IPS-15b (cell line): ENCODE measurements around the gene SSMEM1.

Source experiments
- H3K27me3 ChIP-seq: one replicate; pipeline ENCODE4 v1.6.1; 2013; ENCODE audit warnings: low read length; ENCODE audit not compliant: control insufficient read depth, insufficient read depth
- H3K36me3 ChIP-seq: one replicate; pipeline ENCODE4 v1.6.1; 2013; ENCODE audit warnings: low read length; ENCODE audit not compliant: control insufficient read depth, insufficient read depth
- H3K4me1 ChIP-seq: one replicate; pipeline ENCODE4 v1.6.1; 2013; ENCODE audit warnings: mild to moderate bottlenecking, low read length; ENCODE audit not compliant: control insufficient read depth, insufficient read depth
- H3K4me3 ChIP-seq: one replicate; pipeline ENCODE4 v1.5.1; 2013; ENCODE audit warnings: low read depth, low read length
- H3K9ac ChIP-seq: one replicate; pipeline ENCODE4 v1.6.1; 2013; ENCODE audit warnings: low read depth, mild to moderate bottlenecking, low read length
- H3K9me3 ChIP-seq: one replicate; pipeline ENCODE4 v1.6.1; 2013; ENCODE audit warnings: mild to moderate bottlenecking, low read length; ENCODE audit not compliant: control insufficient read depth, insufficient read depth

Gene SSMEM1

GRCh38 chr7:130258494-130259078, 50.9 kb downstream of the SSMEM1 start:
- Histone ChIP-seq H3K9ac (no peak overlapping the region), H3K27me3 (no peaks in the 10 kb centered on the region), H3K4me3 (no peak overlapping the region), H3K36me3 (no peaks in the 10 kb centered on the region), H3K9me3 (peaks cover 11% of the 10 kb centered on the region), H3K4me1 (peaks cover 15% of the 10 kb centered on the region)

- Histone ChIP-seq H3K9me3 (peaks cover 11% of the 10 kb centered on the region), H3K27me3 (no peaks in the 10 kb centered on the region), H3K4me1 (peaks cover 4% of the 10 kb centered on the region), H3K36me3 (no peaks in the 10 kb centered on the region), H3K9ac (no peak overlapping the region), H3K4me3 (no peak overlapping the region)
These were observed 54.8 kb downstream of the SSMEM1 start for GRCh38 chr7:130262448-130262847.

GRCh38 chr7:130263130-130263529, 55.5 kb downstream of the SSMEM1 start:
- no peaks in the 10 kb centered on the region for H3K27me3 ChIP-seq
- H3K36me3 ChIP-seq: no peaks in the 10 kb centered on the region
- no peak overlapping the region for H3K9ac ChIP-seq
- peaks cover 6% of the 10 kb centered on the region for H3K9me3 ChIP-seq
- H3K4me1 ChIP-seq: peaks cover 4% of the 10 kb centered on the region
- no peak overlapping the region for H3K4me3 ChIP-seq
